NOMO-1 treated with dmso at 0.1 percent for 144 hours (cell line): ENCODE data around the gene EDA.

ENCODE experiments used
- DNase-seq: peaks from one replicate; lab custom pipeline; 2025; ENCODE audit not compliant: unreplicated experiment; lab: John Stamatoyannopoulos, UW

Gene EDA

DNA sequence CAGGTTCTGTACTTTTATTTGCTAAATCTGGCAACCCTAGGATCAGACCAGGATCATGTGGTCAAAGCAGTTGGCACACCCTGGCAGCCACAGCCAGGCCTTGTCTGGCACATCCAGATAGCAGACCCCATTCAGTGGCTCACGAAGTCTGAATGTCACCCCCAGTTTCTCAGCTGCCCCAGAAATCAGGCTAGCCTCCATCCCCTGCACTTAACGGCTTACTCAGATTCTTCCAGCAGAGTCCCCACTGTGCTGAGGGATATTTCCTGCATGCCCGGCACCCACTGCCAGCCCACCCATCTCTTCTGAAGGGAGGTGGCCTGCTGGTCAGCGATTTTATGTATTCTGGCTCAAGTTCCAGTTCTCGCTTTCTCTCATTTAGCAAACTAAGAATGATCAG is 438.5 kb downstream of the EDA start:
- no peak for DNase-seq

DNA sequence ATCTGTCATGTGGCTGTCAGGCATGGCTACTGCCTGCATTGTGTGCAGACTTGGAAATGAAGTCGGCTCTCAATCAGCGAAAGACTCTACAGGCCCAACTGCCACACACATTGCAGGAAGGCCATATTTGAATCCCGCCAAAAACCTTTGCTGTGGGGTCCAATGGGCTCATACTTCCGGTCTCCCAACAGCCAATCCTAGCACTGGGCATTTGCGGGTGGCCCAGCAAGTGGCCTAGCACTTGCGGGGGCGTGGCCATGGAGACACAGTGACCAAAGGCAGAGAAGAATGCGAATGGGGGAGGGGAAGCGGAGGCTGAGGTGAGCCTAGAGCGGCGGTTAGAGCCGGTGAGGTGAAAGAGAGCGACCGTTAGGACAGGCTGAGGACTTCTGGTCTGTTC is 446.2 kb downstream of the EDA start, which contains the start of gene OTUD6A:
OTUD6A (plus strand) TSS at position 382 of the 400 bp plus-strand sequence. CDS start 68 bp downstream, outside the sequence.
- DNase-seq, result no peak

DNA sequence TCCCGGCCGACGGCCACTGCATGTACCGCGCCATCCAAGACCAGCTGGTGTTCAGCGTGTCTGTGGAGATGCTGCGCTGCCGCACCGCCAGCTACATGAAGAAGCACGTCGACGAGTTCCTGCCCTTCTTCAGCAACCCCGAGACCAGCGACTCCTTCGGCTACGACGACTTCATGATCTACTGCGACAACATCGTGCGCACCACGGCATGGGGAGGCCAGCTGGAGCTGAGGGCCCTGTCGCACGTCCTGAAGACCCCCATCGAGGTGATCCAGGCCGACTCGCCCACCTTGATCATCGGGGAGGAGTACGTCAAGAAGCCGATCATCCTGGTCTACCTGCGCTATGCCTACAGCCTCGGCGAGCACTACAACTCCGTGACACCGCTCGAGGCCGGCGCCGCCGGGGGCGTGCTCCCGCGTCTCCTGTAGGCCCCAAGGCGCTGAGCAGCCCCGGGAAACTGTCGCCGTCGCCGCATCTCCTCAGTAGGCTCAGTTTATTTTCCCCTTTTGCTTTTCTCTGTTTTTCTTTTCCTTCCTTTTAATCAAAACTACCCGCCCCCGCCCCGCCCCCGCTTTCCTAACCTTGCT is 447.1 kb downstream of the EDA start:
- no peak for DNase-seq

DNA sequence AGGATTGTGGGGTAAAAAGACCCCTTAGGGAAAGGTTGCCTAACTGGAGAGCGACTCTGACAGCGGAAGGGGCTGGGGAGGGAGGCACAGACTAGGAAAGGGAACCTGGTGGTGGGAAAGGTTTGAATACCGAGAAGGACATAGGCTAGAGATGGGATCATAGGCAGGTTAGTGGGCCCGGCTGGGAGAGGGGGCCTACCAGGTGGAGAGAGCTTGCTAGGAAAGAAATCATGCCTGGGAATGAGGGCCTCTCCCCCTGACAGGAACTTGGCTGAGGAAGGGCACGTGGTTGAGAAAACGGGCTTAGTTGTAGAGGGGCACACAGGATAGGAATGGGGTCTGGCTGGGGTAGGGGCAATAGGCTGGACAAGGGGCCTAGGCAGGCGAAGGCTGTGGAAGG is 450.7 kb downstream of the EDA start:
- no peak for DNase-seq

DNA sequence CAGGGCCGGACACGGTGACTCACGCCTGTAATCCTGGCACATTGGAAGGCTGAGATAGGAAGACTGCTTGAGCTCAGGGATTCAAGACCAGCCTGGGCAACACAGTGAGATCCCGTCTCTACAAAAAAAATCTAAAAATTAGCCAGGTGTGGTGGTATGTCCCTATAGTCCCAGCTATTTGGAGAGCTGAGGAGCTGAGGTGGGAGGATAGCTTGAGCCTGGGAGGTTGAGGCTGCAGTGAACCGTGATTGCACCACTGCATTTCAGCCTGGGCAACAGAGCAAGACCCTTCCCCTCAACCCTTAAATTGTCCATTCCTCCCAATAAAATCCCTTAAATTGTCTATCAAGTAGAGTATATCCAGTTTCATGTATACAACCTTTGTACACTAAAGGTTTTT is 463.4 kb downstream of the EDA start:
- no peak for DNase-seq

DNA sequence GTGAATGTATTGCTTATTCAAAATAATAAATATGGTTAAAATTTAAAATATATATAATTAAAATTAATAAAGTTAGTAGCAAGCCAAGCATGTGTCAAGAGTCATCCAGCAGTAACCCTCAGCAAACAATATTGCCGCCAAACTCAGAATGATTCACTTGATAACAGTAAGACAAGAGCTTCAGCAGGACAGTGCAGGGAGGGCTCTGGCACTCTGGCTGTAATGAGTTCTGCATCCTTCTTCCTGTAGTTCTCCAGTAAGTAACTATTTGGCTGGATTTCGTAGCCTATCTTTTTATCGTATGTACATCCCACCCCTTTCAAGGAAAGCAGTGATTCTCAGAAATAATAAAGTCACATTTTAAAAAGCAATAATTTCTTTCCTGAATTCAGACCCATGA is 464.0 kb downstream of the EDA start:
- no peak for DNase-seq

DNA sequence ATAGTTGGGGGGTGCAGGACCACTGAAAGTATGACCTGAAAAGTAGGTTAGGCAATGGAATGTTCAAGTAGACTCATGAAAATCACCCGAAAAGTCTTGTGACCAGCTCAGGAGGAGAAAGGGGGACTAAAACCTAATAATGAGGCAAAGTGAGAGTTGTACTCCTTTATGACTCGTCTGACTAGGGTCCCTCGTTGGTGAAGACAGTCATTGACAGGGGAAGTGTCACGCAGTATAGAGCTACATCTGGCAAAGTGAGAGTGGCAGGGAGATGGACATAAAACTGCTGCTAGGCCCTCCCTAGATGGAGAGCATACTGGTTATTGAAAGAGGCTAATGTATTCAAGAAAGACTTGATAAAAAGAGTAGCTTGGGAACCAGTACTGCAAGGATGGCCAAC is 466.8 kb downstream of the EDA start:
- no peak for DNase-seq

DNA sequence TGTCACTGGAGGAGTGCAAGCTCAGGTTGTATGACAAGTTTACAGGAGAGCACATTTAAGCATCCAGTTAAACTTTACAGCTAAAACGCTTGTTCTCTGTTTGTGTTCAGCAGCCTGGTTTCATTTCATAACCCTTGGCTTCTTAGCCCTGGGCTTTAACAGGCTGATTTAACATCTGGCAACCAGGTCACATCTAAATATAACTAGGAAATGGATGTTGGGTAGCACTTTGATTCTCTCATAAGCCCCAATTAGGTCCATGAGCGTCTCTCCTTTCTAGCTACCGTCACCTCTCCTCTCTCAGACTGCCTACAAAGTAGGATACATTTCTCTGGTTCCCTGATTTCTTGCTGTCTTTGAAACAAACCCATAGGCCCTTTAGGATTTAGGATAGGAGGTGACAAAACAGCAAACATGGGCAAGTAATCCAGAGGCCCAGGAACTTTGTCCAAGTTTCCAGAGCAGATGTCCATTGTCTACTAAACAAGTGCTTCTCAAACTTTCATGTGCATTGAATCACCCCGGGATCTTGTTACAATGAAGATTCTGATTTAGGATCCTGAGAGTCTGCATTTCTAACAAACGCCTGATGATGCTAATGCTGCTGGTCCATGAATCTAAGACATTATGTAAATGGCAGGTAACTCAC is 468.8 kb downstream of the EDA start:
- no peak for DNase-seq

DNA sequence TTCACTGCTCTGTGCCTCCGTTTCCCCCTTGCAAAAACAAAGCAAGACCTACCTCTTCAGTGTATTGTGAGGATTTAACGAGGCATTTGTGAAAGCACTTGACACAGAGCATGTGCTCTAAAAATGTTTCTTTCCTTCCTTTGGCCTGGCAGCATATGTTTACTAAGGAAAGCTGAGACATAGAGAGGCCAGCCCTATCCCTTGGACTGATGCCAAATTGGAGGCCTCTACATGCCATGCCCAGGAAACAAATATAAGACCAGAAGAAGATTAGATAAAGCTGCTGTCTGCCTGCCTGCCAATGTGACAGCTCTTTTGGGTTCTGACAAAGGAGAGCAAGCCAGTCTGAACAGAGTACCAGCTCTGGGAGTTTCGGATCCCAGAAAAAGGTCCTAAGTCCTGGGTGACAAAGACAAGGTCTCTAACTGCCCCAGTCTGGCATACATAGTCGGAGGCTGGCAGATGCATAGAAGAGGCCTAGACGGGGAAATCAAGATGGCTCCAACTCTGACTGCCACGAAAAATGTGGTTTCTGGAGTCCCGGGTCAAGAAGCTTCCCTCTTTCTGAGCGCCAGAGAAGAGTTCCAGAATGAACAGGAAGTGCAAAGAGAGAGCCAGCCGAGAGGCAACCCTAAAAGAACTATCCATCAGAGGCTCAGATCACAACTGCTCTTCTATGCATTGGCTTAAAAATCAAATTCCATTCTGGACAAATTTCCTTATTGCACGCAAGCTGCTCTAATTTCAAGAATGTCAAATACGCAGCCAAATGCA is 472.1 kb downstream of the EDA start:
- no peak for DNase-seq

DNA sequence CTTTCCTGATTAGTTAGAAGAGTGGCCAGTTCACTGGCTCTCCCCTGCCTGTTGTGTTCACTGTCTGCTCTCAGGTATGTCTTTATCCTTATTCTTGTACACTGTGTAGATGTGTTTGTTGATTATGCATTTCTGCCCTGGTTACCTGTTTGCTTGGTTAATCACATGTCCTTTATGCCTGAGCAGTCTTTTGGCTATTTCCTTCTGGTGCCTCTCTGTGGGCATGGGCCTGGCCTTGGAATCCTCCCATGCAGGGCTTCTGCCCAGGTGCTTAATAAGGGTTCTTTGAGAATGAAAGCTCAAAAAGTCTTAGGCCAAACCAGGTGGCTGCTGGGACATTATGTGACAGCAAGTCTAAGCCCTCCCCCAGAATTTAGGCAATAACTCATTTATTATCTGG is 472.8 kb downstream of the EDA start:
- DNase-seq, result no peak
